Measurements from ENCODE around the gene SPRED2.

SPRED2 gene

GRCh38 chr2:65434592-65435241, 2.3 kb upstream of the SPRED2 start:
- Histone ChIP-seq H3K9me3 (ENCODE audit: control insufficient read depth, low read length) (no peaks in the 10 kb centered on the region), H3K9ac (no peak overlapping the region), H3K27ac (peak overlapping the region; percentile 93), H3K4me2 (ENCODE audit: low read length) (no peak overlapping the region), H3K79me2 (peaks cover 5% of the 10 kb centered on the region), H3K27me3 (ENCODE audit: control insufficient read depth, insufficient read depth, low read length) (no peaks in the 10 kb centered on the region), H3K4me3 (ENCODE audit: low read depth, low read length) (no peak overlapping the region), H3K36me3 (ENCODE audit: control insufficient read depth, insufficient read depth, low read length) (no peaks in the 10 kb centered on the region), H3K4me1 (peaks cover 8% of the 10 kb centered on the region), H2AFZ (peak overlapping the region; percentile 93)
- TF ChIP-seq CTCF (IDR thresholded peaks at IDR 0.05) = no peak

GRCh38 chr2:65431421-65432226, 775 bp downstream of the SPRED2 start:
- H3K27me3 ChIP-seq (ENCODE audit: control insufficient read depth, insufficient read depth, low read length) = no peaks in the 10 kb centered on the region
- peaks cover 7% of the 10 kb centered on the region for H3K4me1 ChIP-seq
- TF ChIP-seq CTCF (IDR thresholded peaks at IDR 0.05) = no peak

GRCh38 chr2:65430603-65431420, 1.6 kb downstream of the SPRED2 start:
- Histone ChIP-seq H3K4me2 (ENCODE audit: low read length) (peak overlapping the region; percentile 81), H3K4me1 (peaks cover 14% of the 10 kb centered on the region), H3K79me2 (peaks cover 13% of the 10 kb centered on the region), H3K9ac (no peak overlapping the region), H3K9me3 (ENCODE audit: control insufficient read depth, low read length) (no peaks in the 10 kb centered on the region), H3K27ac (peak overlapping the region; percentile 87), H3K27me3 (ENCODE audit: control insufficient read depth, insufficient read depth, low read length) (no peaks in the 10 kb centered on the region), H3K4me3 (ENCODE audit: low read depth, low read length) (peak overlapping the region; percentile 84), H2AFZ (peak overlapping the region; percentile 92), H3K36me3 (ENCODE audit: control insufficient read depth, insufficient read depth, low read length) (no peaks in the 10 kb centered on the region)
- no peak for TF ChIP-seq CTCF (IDR thresholded peaks at IDR 0.05)

More at GRCh38 chr2:65431421-65432226, 775 bp downstream of the SPRED2 start:
- Histone ChIP-seq H2AFZ (peak overlapping the region; percentile 92), H3K9me3 (ENCODE audit: control insufficient read depth, low read length) (no peaks in the 10 kb centered on the region), H3K4me3 (ENCODE audit: low read depth, low read length) (peak overlapping the region; percentile 84), H3K9ac (peak overlapping the region; percentile 75), H3K36me3 (ENCODE audit: control insufficient read depth, insufficient read depth, low read length) (no peaks in the 10 kb centered on the region), H3K79me2 (peaks cover 11% of the 10 kb centered on the region), H3K4me2 (ENCODE audit: low read length) (peak overlapping the region; percentile 81), H3K27ac (peak overlapping the region; percentile 87)

- Histone ChIP-seq H3K4me1 (peaks cover 14% of the 10 kb centered on the region), H3K9me3 (ENCODE audit: control insufficient read depth, low read length) (no peaks in the 10 kb centered on the region), H3K4me2 (ENCODE audit: low read length) (peak overlapping the region; percentile 81), H3K36me3 (ENCODE audit: control insufficient read depth, insufficient read depth, low read length) (no peaks in the 10 kb centered on the region), H3K27me3 (ENCODE audit: control insufficient read depth, insufficient read depth, low read length) (no peaks in the 10 kb centered on the region), H3K9ac (no peak overlapping the region), H2AFZ (peak overlapping the region; percentile 92), H3K4me3 (ENCODE audit: low read depth, low read length) (peak overlapping the region; percentile 84), H3K79me2 (peaks cover 13% of the 10 kb centered on the region), H3K27ac (peak overlapping the region; percentile 87)
- no peak for TF ChIP-seq CTCF (IDR thresholded peaks at IDR 0.05)
Measured at GRCh38 chr2:65429786-65430602, 2.4 kb downstream of the SPRED2 start.

All from parathyroid adenoma (tissue), 2 donors.